HepG2 (cell line): Measurements from ENCODE around the gene TOB1. TPM values are rescaled to one million over a fixed set of nuclear protein-coding genes. Genes with fewer than 3 reads are reported as not detected.
A peak's percentile ranks its signal among the peaks of the same experiment; 100 is the strongest.

Source experiments
- ASH2L ChIP-seq: fragments of 300-600, 200-600 bp; sonication (generic); IDR thresholded peaks from 2 replicates; pipeline ENCODE4 v1.7.0; 2017; ENCODE audit warnings: low read depth, mild to moderate bottlenecking, moderate library complexity, mixed read lengths, low read length; ENCODE audit not compliant: insufficient read length
- FLYWCH1 ChIP-seq: sonication (generic); formaldehyde crosslinking; IDR thresholded peaks from 2 replicates; pipeline ENCODE4 v1.8.1; 2023; ENCODE audit warnings: mild to moderate bottlenecking, missing genetic modification reagents
- KAT7 ChIP-seq: IDR thresholded peaks from 2 replicates; pipeline ENCODE4 v1.6.1; 2018; ENCODE audit warnings: borderline replicate concordance, missing compliant biosample characterization
- MZF1 ChIP-seq: sonication (generic); formaldehyde crosslinking; IDR thresholded peaks from 2 replicates; pipeline ENCODE4 v1.8.1; 2023; ENCODE audit warnings: mild to moderate bottlenecking, missing genetic modification reagents, borderline replicate concordance
- RAD51 ChIP-seq: fragments of 450-650 bp; IDR thresholded peaks from 2 replicates; pipeline ENCODE4 v1.6.1; 2016; ENCODE audit warnings: borderline replicate concordance
- SNAPC5 ChIP-seq: sonication (generic); formaldehyde crosslinking; IDR thresholded peaks from 2 replicates; pipeline ENCODE4 v1.8.1; 2023; ENCODE audit warnings: mild to moderate bottlenecking, missing genetic modification reagents, borderline replicate concordance
- SRSF4 ChIP-seq: fragments of 200-400 bp; formaldehyde crosslinking; IDR thresholded peaks from one replicate; pipeline ENCODE4 v1.6.1; 2018; ENCODE audit warnings: mild to moderate bottlenecking, low read depth, low read length, moderate library complexity; ENCODE audit not compliant: poor library complexity, severe bottlenecking
- STAT6 ChIP-seq: sonication (generic); formaldehyde crosslinking; IDR thresholded peaks from 2 replicates; pipeline ENCODE4 v1.4.0; 2020; ENCODE audit warnings: missing genetic modification reagents, mild to moderate bottlenecking, borderline replicate concordance
- ZFP41 ChIP-seq: sonication (generic); formaldehyde crosslinking; IDR thresholded peaks from 2 replicates; pipeline ENCODE4 v1.4.0; 2020; ENCODE audit warnings: mild to moderate bottlenecking, missing genetic modification reagents, borderline replicate concordance
- ZMAT3 ChIP-seq: sonication (generic); formaldehyde crosslinking; conservative IDR thresholded peaks from 2 replicates; pipeline ENCODE4 v1.7.0; 2021; ENCODE audit warnings: missing genetic modification reagents
- ZNF143 ChIP-seq: sonication (generic); formaldehyde crosslinking; IDR thresholded peaks from 2 replicates; pipeline ENCODE4 v1.4.0; 2020; ENCODE audit warnings: missing genetic modification reagents
- ZNF234 ChIP-seq: sonication (generic); formaldehyde crosslinking; conservative IDR thresholded peaks from 2 replicates; pipeline ENCODE4 v1.5.1; 2020; ENCODE audit warnings: mild to moderate bottlenecking, missing genetic modification reagents
- ZNF567 ChIP-seq: sonication (generic); formaldehyde crosslinking; IDR thresholded peaks from 2 replicates; pipeline ENCODE4 v1.8.1; 2023; ENCODE audit warnings: mild to moderate bottlenecking, missing genetic modification reagents, borderline replicate concordance
- ZNF652 ChIP-seq: IDR thresholded peaks from 2 replicates; pipeline ENCODE4 v1.6.1; 2016; ENCODE audit warnings: low read depth, borderline replicate concordance
- ZNF674 ChIP-seq: sonication (generic); formaldehyde crosslinking; IDR thresholded peaks from 2 replicates; pipeline ENCODE4 v1.5.0; 2020; ENCODE audit warnings: low read depth, mild to moderate bottlenecking, missing genetic modification reagents
- ZNF747 ChIP-seq: sonication (generic); formaldehyde crosslinking; IDR thresholded peaks from 2 replicates; pipeline ENCODE4 v1.8.1; 2023; ENCODE audit warnings: missing genetic modification reagents, mild to moderate bottlenecking, borderline replicate concordance
- polyA plus RNA-seq, 8 experiments: library from polyadenylated mRNA; depleted of rRNA in 3 of 8; stranded (reverse) in 7 of 8; unstranded in 1 of 8; fragments of >200 nt; fragmentation: Illumina TruSeq in 4 of 8; extraction: Trizol in 4 of 8; gene quantifications; 2 replicates each; pipeline versions ENCODE4 v1.2.1 to v1.2.3, GENCODE V29; 2011 to 2016; ENCODE audit warnings: low read depth in 4 of 8, missing spikeins in 1 of 8, mixed read lengths in 1 of 8; ENCODE audit not compliant: insufficient read depth in 1 of 8
- total RNA-seq, 5 experiments: library from RNA; depleted of rRNA; stranded (reverse); fragments of >200 nt; fragmentation: Illumina TruSeq; extraction: Trizol; gene quantifications; 2 replicates each; pipeline ENCODE4 v1.2.3, GENCODE V29; 2016; ENCODE audit warnings: low read depth in 1 of 5
- TF ChIP-seq, protein P1 (sequence below): sonication (generic); formaldehyde crosslinking; conservative IDR thresholded peaks from 2 replicates; pipeline ENCODE4 v1.4.0; 2020; ENCODE audit warnings: missing genetic modification reagents
- TF ChIP-seq, protein P2 (sequence below): sonication (generic); formaldehyde crosslinking; conservative IDR thresholded peaks from 2 replicates; pipeline ENCODE4 v1.8.1; 2023; ENCODE audit warnings: missing genetic modification reagents
- TF ChIP-seq, protein P3 (sequence below): sonication (generic); formaldehyde crosslinking; IDR thresholded peaks from 2 replicates; pipeline ENCODE4 v1.4.0; 2020; ENCODE audit warnings: missing genetic modification reagents
- TF ChIP-seq, protein P4 (sequence below): sonication (generic); formaldehyde crosslinking; IDR thresholded peaks from 2 replicates; pipeline ENCODE4 v1.4.0; 2020; ENCODE audit warnings: missing genetic modification reagents

TOB1 gene
- total and polyA plus RNA-seq, 2 of the 13 experiments (the other 11 are each of a cell fraction or from before 2014, with no cell fraction given): 21.9 to 57.7 TPM

GRCh38 chr17:50865868-50866260 lies 290 bp downstream of the TOB1 start (continued):
- TF ChIP-seq, protein P1, sequence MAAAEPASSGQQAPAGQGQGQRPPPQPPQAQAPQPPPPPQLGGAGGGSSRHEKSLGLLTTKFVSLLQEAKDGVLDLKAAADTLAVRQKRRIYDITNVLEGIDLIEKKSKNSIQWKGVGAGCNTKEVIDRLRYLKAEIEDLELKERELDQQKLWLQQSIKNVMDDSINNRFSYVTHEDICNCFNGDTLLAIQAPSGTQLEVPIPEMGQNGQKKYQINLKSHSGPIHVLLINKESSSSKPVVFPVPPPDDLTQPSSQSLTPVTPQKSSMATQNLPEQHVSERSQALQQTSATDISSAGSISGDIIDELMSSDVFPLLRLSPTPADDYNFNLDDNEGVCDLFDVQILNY (CRISPR knock-in tag): no peak
- no peak for TF ChIP-seq ZNF674 (CRISPR knock-in tag)
- no peak for TF ChIP-seq ZMAT3 (CRISPR knock-in tag)
- TF ChIP-seq, protein P2, sequence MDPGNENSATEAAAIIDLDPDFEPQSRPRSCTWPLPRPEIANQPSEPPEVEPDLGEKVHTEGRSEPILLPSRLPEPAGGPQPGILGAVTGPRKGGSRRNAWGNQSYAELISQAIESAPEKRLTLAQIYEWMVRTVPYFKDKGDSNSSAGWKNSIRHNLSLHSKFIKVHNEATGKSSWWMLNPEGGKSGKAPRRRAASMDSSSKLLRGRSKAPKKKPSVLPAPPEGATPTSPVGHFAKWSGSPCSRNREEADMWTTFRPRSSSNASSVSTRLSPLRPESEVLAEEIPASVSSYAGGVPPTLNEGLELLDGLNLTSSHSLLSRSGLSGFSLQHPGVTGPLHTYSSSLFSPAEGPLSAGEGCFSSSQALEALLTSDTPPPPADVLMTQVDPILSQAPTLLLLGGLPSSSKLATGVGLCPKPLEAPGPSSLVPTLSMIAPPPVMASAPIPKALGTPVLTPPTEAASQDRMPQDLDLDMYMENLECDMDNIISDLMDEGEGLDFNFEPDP (CRISPR knock-in tag): no peak
- no peak for TF ChIP-seq ZNF143 (CRISPR knock-in tag)
- TF ChIP-seq SRSF4: peak; percentile 53
- TF ChIP-seq STAT6 (CRISPR knock-in tag): no peak
- no peak for TF ChIP-seq KAT7 (CRISPR knock-in tag)
- no peak for TF ChIP-seq ZNF747 (CRISPR knock-in tag)
- no peak for TF ChIP-seq ZFP41
- TF ChIP-seq, protein P3, sequence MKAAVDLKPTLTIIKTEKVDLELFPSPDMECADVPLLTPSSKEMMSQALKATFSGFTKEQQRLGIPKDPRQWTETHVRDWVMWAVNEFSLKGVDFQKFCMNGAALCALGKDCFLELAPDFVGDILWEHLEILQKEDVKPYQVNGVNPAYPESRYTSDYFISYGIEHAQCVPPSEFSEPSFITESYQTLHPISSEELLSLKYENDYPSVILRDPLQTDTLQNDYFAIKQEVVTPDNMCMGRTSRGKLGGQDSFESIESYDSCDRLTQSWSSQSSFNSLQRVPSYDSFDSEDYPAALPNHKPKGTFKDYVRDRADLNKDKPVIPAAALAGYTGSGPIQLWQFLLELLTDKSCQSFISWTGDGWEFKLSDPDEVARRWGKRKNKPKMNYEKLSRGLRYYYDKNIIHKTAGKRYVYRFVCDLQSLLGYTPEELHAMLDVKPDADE (CRISPR knock-in tag): no peak
- no peak for TF ChIP-seq SNAPC5 (CRISPR knock-in tag)
- TF ChIP-seq ZNF234: no peak
- TF ChIP-seq ZNF567 (CRISPR knock-in tag): peak; percentile 83; the same call in 1 of the 2 replicates
- TF ChIP-seq, protein P4, sequence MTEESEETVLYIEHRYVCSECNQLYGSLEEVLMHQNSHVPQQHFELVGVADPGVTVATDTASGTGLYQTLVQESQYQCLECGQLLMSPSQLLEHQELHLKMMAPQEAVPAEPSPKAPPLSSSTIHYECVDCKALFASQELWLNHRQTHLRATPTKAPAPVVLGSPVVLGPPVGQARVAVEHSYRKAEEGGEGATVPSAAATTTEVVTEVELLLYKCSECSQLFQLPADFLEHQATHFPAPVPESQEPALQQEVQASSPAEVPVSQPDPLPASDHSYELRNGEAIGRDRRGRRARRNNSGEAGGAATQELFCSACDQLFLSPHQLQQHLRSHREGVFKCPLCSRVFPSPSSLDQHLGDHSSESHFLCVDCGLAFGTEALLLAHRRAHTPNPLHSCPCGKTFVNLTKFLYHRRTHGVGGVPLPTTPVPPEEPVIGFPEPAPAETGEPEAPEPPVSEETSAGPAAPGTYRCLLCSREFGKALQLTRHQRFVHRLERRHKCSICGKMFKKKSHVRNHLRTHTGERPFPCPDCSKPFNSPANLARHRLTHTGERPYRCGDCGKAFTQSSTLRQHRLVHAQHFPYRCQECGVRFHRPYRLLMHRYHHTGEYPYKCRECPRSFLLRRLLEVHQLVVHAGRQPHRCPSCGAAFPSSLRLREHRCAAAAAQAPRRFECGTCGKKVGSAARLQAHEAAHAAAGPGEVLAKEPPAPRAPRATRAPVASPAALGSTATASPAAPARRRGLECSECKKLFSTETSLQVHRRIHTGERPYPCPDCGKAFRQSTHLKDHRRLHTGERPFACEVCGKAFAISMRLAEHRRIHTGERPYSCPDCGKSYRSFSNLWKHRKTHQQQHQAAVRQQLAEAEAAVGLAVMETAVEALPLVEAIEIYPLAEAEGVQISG (CRISPR knock-in tag): no peak
- no peak for TF ChIP-seq RAD51
- TF ChIP-seq ASH2L: no peak
- no peak for TF ChIP-seq ZNF652
- TF ChIP-seq MZF1 (CRISPR knock-in tag): no peak
- TF ChIP-seq FLYWCH1 (CRISPR knock-in tag): no peak
